Calu3 (cell line): ENCODE results near the gene ADD3. TPM values are rescaled to one million over a fixed set of nuclear protein-coding genes. Genes with fewer than 3 reads are reported as not detected.

Experiments
- BruUV-seq: library from RNA; stranded (reverse); fragments of 400-500 nt; replicated peaks from 2 replicates; lab custom pipeline; 2021; lab: Mats Ljungman, UMichigan
- CTCF ChIA-PET: fragments of 300-600 bp; sonication (Branson Sonifier 250); formaldehyde crosslinking; loops from one replicate; lab custom pipeline; 2022; ENCODE audit warnings: antibody characterized with exemption; lab: Charles Lee
- DNase-seq: peaks from one replicate; pipeline ENCODE4 v3.0.0; 2022
- H3K27ac Mint-ChIP-seq: one replicate; pipeline ENCODE4 v1.8.0; 2022; ENCODE audit warnings: mixed read lengths; ENCODE audit not compliant: unreplicated experiment
- H3K27me3 Mint-ChIP-seq: one replicate; pipeline ENCODE4 v1.8.0; 2022; ENCODE audit warnings: mixed read lengths; ENCODE audit not compliant: unreplicated experiment
- H3K36me3 Mint-ChIP-seq: one replicate; pipeline ENCODE4 v1.8.0; 2022; ENCODE audit warnings: mild to moderate bottlenecking, moderate library complexity, mixed read lengths; ENCODE audit not compliant: insufficient read depth, unreplicated experiment
- H3K4me1 Mint-ChIP-seq: one replicate; pipeline ENCODE4 v1.8.0; 2022; ENCODE audit warnings: mild to moderate bottlenecking, low read depth, mixed read lengths; ENCODE audit not compliant: unreplicated experiment
- H3K4me3 Mint-ChIP-seq: one replicate; pipeline ENCODE4 v1.8.0; 2022; ENCODE audit warnings: mild to moderate bottlenecking, low read depth, moderate library complexity, mixed read lengths; ENCODE audit not compliant: unreplicated experiment
- H3K9me3 Mint-ChIP-seq: one replicate; pipeline ENCODE4 v1.8.0; 2022; ENCODE audit warnings: low read depth, mixed read lengths; ENCODE audit not compliant: unreplicated experiment
- intact Hi-C: fragments of 100-400 bp; cut with micrococcal nuclease; formaldehyde crosslinking; loops from one replicate; pipeline ENCODE4 v1.10.0; 2022; ENCODE audit not compliant: unreplicated experiment
- total RNA-seq: library from RNA; stranded (reverse); gene quantifications from 2 replicates; pipeline ENCODE4 v1.2.3, GENCODE V29; 2022
- TF ChIP-seq, protein P1 (sequence below): fragments of 200-600 bp; IDR thresholded peaks from one replicate; pipeline ENCODE4 v1.8.0; 2022; ENCODE audit warnings: antibody characterized with exemption; ENCODE audit not compliant: unreplicated experiment

The ADD3 gene
- total RNA-seq, 1 experiment from 2014 or later, result 64.4 TPM

DNA sequence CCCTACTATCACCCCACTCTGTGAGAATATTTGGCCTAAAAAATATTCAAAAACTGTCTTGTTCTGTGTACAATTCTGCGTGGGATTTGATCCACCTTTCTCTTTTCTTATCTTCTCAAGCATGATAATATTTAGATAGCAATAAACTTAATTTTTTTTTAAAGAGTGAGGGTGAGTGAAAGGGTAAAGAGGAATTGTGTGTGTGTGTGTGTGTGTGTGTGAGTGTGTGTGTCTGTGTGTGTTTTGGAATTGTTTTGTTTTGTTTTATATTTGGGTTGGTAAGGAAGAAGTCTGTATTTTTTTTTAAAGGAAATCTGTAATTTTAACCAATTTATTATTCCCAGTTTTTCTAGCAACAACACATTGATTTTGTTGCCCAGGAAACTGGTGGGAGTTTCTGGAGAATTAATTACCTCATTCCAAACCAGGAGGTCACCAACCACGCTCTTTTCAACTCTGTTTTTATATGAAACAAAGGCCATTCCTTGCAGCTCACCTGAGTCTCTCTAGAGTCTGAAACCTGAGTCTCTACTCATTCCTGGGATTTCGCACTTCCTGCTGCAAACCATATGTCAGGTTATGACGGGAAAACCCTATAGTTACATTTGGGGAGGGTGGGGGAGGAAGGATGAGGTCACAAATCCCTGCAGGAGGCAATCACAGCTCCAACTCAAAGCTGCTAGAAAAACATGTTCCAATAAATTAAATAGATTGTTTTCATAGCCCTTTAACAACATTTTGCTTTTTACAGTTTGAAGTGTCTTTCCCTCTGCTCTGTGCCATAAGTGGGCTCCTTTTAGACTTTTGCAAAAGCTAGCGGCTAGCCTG is 46.4 kb upstream of the ADD3 start:
- intact Hi-C loops, result no loop called here
- Mint-ChIP-seq H3K9me3 (no peaks in the 10 kb centered on the region), H3K36me3 (peaks cover 6% of the 10 kb centered on the region), H3K27me3 (no peaks in the 10 kb centered on the region), H3K4me3 (no peak overlapping the region), H3K27ac (peak overlapping the region; percentile 83), H3K4me1 (peaks cover 21% of the 10 kb centered on the region)
- TF ChIP-seq, protein P1, sequence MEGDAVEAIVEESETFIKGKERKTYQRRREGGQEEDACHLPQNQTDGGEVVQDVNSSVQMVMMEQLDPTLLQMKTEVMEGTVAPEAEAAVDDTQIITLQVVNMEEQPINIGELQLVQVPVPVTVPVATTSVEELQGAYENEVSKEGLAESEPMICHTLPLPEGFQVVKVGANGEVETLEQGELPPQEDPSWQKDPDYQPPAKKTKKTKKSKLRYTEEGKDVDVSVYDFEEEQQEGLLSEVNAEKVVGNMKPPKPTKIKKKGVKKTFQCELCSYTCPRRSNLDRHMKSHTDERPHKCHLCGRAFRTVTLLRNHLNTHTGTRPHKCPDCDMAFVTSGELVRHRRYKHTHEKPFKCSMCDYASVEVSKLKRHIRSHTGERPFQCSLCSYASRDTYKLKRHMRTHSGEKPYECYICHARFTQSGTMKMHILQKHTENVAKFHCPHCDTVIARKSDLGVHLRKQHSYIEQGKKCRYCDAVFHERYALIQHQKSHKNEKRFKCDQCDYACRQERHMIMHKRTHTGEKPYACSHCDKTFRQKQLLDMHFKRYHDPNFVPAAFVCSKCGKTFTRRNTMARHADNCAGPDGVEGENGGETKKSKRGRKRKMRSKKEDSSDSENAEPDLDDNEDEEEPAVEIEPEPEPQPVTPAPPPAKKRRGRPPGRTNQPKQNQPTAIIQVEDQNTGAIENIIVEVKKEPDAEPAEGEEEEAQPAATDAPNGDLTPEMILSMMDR, result no peak
- DNase-seq, result peak; percentile 22
- no TSS peak for BruUV-seq
- CTCF ChIA-PET, result interaction anchor here (1.0 kb wide), 1 partner anchor 35 kb away, joined by 3 read pairs; no protein-coding TSS in a partner anchor

DNA sequence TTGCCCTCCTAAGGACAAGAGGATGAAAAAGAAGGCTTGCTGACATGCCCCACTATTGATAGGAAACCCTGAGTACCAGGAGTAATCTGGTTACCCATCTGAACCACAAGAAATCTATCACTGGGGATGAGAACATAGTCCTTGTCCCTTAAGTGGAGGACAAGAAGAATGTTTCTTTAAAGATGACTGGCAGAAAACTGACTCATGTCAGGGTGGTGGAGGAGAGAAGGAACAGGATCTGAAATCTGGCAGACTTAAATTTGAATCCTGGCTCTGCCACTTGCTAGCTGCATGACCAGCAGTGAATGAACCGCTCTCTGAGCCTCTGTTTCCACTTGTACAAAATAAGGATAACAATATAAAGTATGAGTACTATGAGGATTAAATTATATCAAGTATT is 45.5 kb upstream of the ADD3 start:
- intact Hi-C loops, result no loop called here
- TF ChIP-seq, protein P1, result no peak
- CTCF ChIA-PET, result interaction anchor here (0.7 kb wide), 1 partner anchor 28 kb away, joined by 4 read pairs; no protein-coding TSS in a partner anchor
- no peaks in the 10 kb centered on the region for H3K9me3 Mint-ChIP-seq
- no peak for DNase-seq
- H3K36me3 Mint-ChIP-seq, result peaks cover 6% of the 10 kb centered on the region
- BruUV-seq, result no TSS peak
- H3K27me3 Mint-ChIP-seq, result no peaks in the 10 kb centered on the region
- H3K4me3 Mint-ChIP-seq, result no peak overlapping the region
- peaks cover 21% of the 10 kb centered on the region for H3K4me1 Mint-ChIP-seq
- no peak overlapping the region for H3K27ac Mint-ChIP-seq

DNA sequence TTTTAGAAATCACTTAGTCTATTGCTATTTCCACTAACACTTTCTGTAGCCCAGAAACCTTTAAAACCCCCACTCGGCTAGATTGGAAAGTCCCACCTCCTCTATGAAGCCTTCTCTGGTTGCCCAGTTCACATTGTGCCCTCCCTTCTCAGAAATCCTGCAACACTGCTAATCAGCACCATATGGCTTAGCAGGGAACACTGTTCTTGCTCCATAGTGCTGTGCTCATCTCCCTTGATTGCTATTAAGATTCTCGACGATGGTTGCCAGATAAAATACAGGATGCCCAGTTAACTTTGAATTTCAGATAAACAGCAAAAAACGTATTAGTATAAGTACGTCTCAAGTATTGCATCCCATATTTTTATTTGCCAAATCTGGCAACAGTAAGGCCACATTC is 44.3 kb upstream of the ADD3 start:
- CTCF ChIA-PET, result no interaction called here
- TF ChIP-seq, protein P1, result no peak
- H3K9me3 Mint-ChIP-seq, result no peaks in the 10 kb centered on the region
- H3K27me3 Mint-ChIP-seq, result no peaks in the 10 kb centered on the region
- no TSS peak for BruUV-seq
- H3K4me3 Mint-ChIP-seq, result no peak overlapping the region
- no peak overlapping the region for H3K27ac Mint-ChIP-seq
- H3K36me3 Mint-ChIP-seq, result peaks cover 6% of the 10 kb centered on the region
- H3K4me1 Mint-ChIP-seq, result peaks cover 21% of the 10 kb centered on the region
- intact Hi-C loops, result no loop called here
- no peak for DNase-seq

DNA sequence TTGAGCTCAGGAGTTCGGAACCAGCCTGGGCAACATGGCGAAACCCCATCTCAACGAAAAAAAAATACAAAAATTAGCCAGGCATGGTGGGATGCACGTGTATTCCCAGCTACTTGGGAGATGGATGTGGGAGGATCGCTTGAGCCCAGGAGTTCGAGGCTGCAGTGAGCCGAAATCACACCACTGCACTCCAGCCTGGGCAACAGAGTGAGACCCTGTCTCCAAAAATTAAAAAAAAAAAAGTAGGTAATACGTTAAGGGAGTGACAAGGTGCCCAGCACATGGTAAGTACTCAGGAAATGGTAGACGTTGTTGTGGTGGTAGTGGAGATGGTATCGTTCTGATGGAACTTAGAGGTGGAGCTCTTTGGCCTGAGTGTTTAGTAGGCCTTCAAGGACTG is 43.5 kb upstream of the ADD3 start:
- H3K27ac Mint-ChIP-seq, result no peak overlapping the region
- no TSS peak for BruUV-seq
- CTCF ChIA-PET, result no interaction called here
- TF ChIP-seq, protein P1, result no peak
- no peaks in the 10 kb centered on the region for H3K27me3 Mint-ChIP-seq
- intact Hi-C loops, result no loop called here
- H3K9me3 Mint-ChIP-seq, result no peaks in the 10 kb centered on the region
- DNase-seq, result no peak
- H3K36me3 Mint-ChIP-seq, result peaks cover 6% of the 10 kb centered on the region
- peaks cover 21% of the 10 kb centered on the region for H3K4me1 Mint-ChIP-seq
- H3K4me3 Mint-ChIP-seq, result no peak overlapping the region
